SK-N-SH (cell line): Measurements from ENCODE around the gene RCOR3.

Experiments used
- CTCF ChIP-seq: fragments of 200-600 bp; sonication (generic); IDR thresholded peaks from 2 replicates; pipeline ENCODE4 v1.6.1; 2017; ENCODE audit warnings: antibody characterized with exemption, mild to moderate bottlenecking, moderate library complexity
- EZH2phosphoT487 ChIP-seq: fragments of 200-600 bp; sonication (generic); IDR thresholded peaks from 2 replicates; pipeline ENCODE4 v1.6.1; 2017; ENCODE audit warnings: low read depth, mixed run types, mild to moderate bottlenecking, antibody characterized with exemption, moderate library complexity, borderline replicate concordance
- GABPA ChIP-seq: IDR thresholded peaks from 2 replicates; pipeline ENCODE4 v1.4.0; 2012; ENCODE audit warnings: low read depth, mild to moderate bottlenecking
- POLR2AphosphoS5 ChIP-seq: IDR thresholded peaks from 2 replicates; pipeline ENCODE4 v1.6.1; 2012; ENCODE audit warnings: low read depth, low read length

GRCh38 chr1:211309617-211310016, 50.5 kb downstream of the RCOR3 start:
- no peak for TF ChIP-seq CTCF
- no peak for TF ChIP-seq EZH2phosphoT487
- TF ChIP-seq GABPA: no peak
- no peak for TF ChIP-seq POLR2AphosphoS5
